GM12891 (cell line): ENCODE data around the gene GOLGA6C.

Source experiments
- POLR2A ChIP-seq: IDR thresholded peaks from 2 replicates; pipeline ENCODE4 v1.6.1; 2011; ENCODE audit warnings: low read depth, low read length, control low read depth
- POLR2AphosphoS5 ChIP-seq: IDR thresholded peaks from 2 replicates; pipeline ENCODE4 v1.6.1; 2011; ENCODE audit warnings: low read depth, low read length, control low read depth
- POU2F2 ChIP-seq: IDR thresholded peaks from 2 replicates; pipeline ENCODE4 v1.6.1; 2011; ENCODE audit warnings: low read depth, mild to moderate bottlenecking, control low read depth, low read length, moderate library complexity
- TAF1 ChIP-seq: IDR thresholded peaks from 2 replicates; pipeline ENCODE4 v1.6.1; 2011; ENCODE audit warnings: low read depth, low read length, control low read depth

- no peak for TF ChIP-seq POLR2A
- no peak for TF ChIP-seq TAF1
- no peak for TF ChIP-seq POU2F2
- no peak for TF ChIP-seq POLR2AphosphoS5
These were observed 30.4 kb upstream of the GOLGA6C start for GRCh38 chr15:75227663-75228280.
